ENCODE results near the gene KRT15. TPM values are rescaled to one million over a fixed set of nuclear protein-coding genes. Genes with fewer than 3 reads are reported as not detected.

Gene KRT15
- polyA plus RNA-seq, 1 of the 3 experiments (the other 2 are of a cell fraction), result 16.9 TPM

Small RNAs within 50 kb of the gene (small RNA-seq; reads per million reads assigned to genes)
- 0.43 to 39.9 (median 1.2) reads per million in 7 experiments for gene RNU2-32P

Other genes starting within 250 kb of the KRT15 start
- not detected in 2 replicates for gene KRTAP9-7, start 243.2 kb downstream of the KRT15 start, polyA plus RNA-seq (2012; rRNA removed)
- not detected in 2 replicates for gene KRTAP29-1, start 216.0 kb downstream of the KRT15 start, polyA plus RNA-seq (2012; rRNA removed)
- gene KRTAP16-1, start 209.6 kb downstream of the KRT15 start, polyA plus RNA-seq (2012; rRNA removed), result not detected in 2 replicates
- gene KRTAP17-1, start 203.2 kb downstream of the KRT15 start, polyA plus RNA-seq (2012; rRNA removed), result not detected in 2 replicates
- not detected in 2 replicates for gene KRT33A, start 168.1 kb downstream of the KRT15 start, polyA plus RNA-seq (2012; rRNA removed)
- 0.08 TPM in 1 of 2 replicates, not detected in the other for gene KRT33B, start 149.1 kb downstream of the KRT15 start, polyA plus RNA-seq (2012; rRNA removed)
- gene KRT34, start 136.6 kb downstream of the KRT15 start, polyA plus RNA-seq (2012; rRNA removed), result 0.05 and 0.08 TPM in 2 replicates
- 0.03 TPM in 1 of 2 replicates, not detected in the other for gene KRT31, start 121.3 kb downstream of the KRT15 start, polyA plus RNA-seq (2012; rRNA removed)
- not detected in 2 replicates for gene KRT37, start 94.3 kb downstream of the KRT15 start, polyA plus RNA-seq (2012; rRNA removed)
- gene KRT38, start 77.9 kb downstream of the KRT15 start, polyA plus RNA-seq (2012; rRNA removed), result not detected in 2 replicates
- not detected in 2 replicates for gene KRT32, start 51.5 kb downstream of the KRT15 start, polyA plus RNA-seq (2012; rRNA removed)
- gene KRT35, start 37.7 kb downstream of the KRT15 start, polyA plus RNA-seq (2012; rRNA removed), result not detected in 2 replicates
- not detected in 2 replicates for gene KRT36, start 29.0 kb downstream of the KRT15 start, polyA plus RNA-seq (2012; rRNA removed)
- 0.39 and 0.67 TPM in 2 replicates for gene KRT13, start 13.3 kb downstream of the KRT15 start, polyA plus RNA-seq (2012; rRNA removed)
- 1.8 and 2.5 TPM in 2 replicates for gene KRT19, start 9.4 kb upstream of the KRT15 start, polyA plus RNA-seq (2012; rRNA removed)
- not detected in 2 replicates for gene KRT9, start 53.2 kb upstream of the KRT15 start, polyA plus RNA-seq (2012; rRNA removed)
- not detected in 2 replicates for gene KRT14, start 68.0 kb upstream of the KRT15 start, polyA plus RNA-seq (2012; rRNA removed)
- not detected in 2 replicates for gene KRT16, start 93.9 kb upstream of the KRT15 start, polyA plus RNA-seq (2012; rRNA removed)
- gene KRT17, start 105.7 kb upstream of the KRT15 start, polyA plus RNA-seq (2012; rRNA removed), result 0.19 and 0.39 TPM in 2 replicates
- gene EIF1, start 170.0 kb upstream of the KRT15 start, polyA plus RNA-seq (2012; rRNA removed), result 300 and 336 TPM in 2 replicates
- not detected in 2 replicates for gene GAST, start 193.4 kb upstream of the KRT15 start, polyA plus RNA-seq (2012; rRNA removed)
- gene HAP1, start 215.8 kb upstream of the KRT15 start, polyA plus RNA-seq (2012; rRNA removed), result 0.16 and 0.18 TPM in 2 replicates

Measured in SK-N-SH (cell line).